ENCODE data around the gene ME2. TPM values are rescaled to one million over a fixed set of nuclear protein-coding genes. Genes with fewer than 3 reads are reported as not detected.

The ME2 gene
- total RNA-seq, 1 experiment from 2014 or later, result 49.4 TPM

- H2BK20ac ChIP-seq (ENCODE audit: low read depth, low read length, poor library complexity, severe bottlenecking), result no peak overlapping the region
- no peak overlapping the region for H2AFZ ChIP-seq (ENCODE audit: low read length)
- H3K4me1 Mint-ChIP-seq, result peaks cover 18 to 24% of the 10 kb centered on the region in 2 experiments
- peak overlapping the region; percentile 65 for H3K4me2 ChIP-seq (ENCODE audit: insufficient read depth, insufficient read length, low read length)
- no peak overlapping the region for H3K27ac Mint-ChIP-seq
- no peak for TF ChIP-seq CTCF (conservative IDR thresholded peaks at IDR 0.05)
- no peaks in the 10 kb centered on the region for H3K27me3 ChIP-seq (ENCODE audit: insufficient read depth, low read length)
- no peak for DNase-seq
- no peaks in the 10 kb centered on the region for H3K79me1 ChIP-seq (ENCODE audit: insufficient read depth, low read depth, low read length, poor library complexity, severe bottlenecking)
- no peak overlapping the region for H2BK15ac ChIP-seq (ENCODE audit: low read depth, low read length)
- no peak overlapping the region for H2BK5ac ChIP-seq (ENCODE audit: insufficient read length, low read length)
- no peaks in the 10 kb centered on the region for H3K27me3 Mint-ChIP-seq (ENCODE audit: low read depth)
- H3T11ph ChIP-seq (ENCODE audit: low read length), result no peak overlapping the region
- H3K9ac ChIP-seq (ENCODE audit: extremely low read depth, insufficient read length, low read length), result no peak overlapping the region
- no peak overlapping the region for H3K18ac ChIP-seq (ENCODE audit: insufficient read length, low read depth, low read length)
- no peak overlapping the region for H4K8ac ChIP-seq (replicated peaks; ENCODE audit: insufficient read length, low read depth, low read length)
- H3K14ac ChIP-seq (ENCODE audit: insufficient read depth, low read length), result no peak overlapping the region
- H2BK120ac ChIP-seq (ENCODE audit: low read depth, low read length, poor library complexity, severe bottlenecking), result no peak overlapping the region
- no peak overlapping the region for H4K91ac ChIP-seq (ENCODE audit: insufficient read length, low read depth, low read length)
- no peak overlapping the region for H2AK5ac ChIP-seq (ENCODE audit: insufficient read length, low read length)
- WGBS (ENCODE audit: extremely low coverage, insufficient read length, low lambda C conversion rate), result no CpG with 5 or more reads among the region's 8 CpGs
- H4K5ac ChIP-seq (ENCODE audit: insufficient read length, low read depth, low read length), result no peak overlapping the region
- H3K56ac ChIP-seq (ENCODE audit: insufficient read length, low read depth, low read length), result no peak overlapping the region
- no peak overlapping the region for H3K27ac ChIP-seq (ENCODE audit: insufficient read length, low read depth, low read length)
- peak overlapping the region; percentile 83 to 92 for H3K4me3 Mint-ChIP-seq
- H3K23me2 ChIP-seq (ENCODE audit: insufficient read length, low read depth, low read length, poor library complexity, severe bottlenecking), result peaks cover 7% of the 10 kb centered on the region
- H3K23ac ChIP-seq (ENCODE audit: insufficient read length, low read depth, low read length), result no peak overlapping the region
- no peak overlapping the region for H3K4ac ChIP-seq (ENCODE audit: low read depth, low read length)
- no peaks in the 10 kb centered on the region for H4K20me1 ChIP-seq (ENCODE audit: control insufficient read depth, insufficient read depth, insufficient read length)
- H2BK12ac ChIP-seq (ENCODE audit: insufficient read length, low read depth, low read length), result no peak overlapping the region
- no peaks in the 10 kb centered on the region; a peak in 2 of 5 replicates for H3K9me3 Mint-ChIP-seq
- H3K36me3 Mint-ChIP-seq (ENCODE audit: insufficient read depth in 1 of 3, low read depth in 3 of 3), result peaks cover 0 to 2% (median 0%) of the 10 kb centered on the region in 3 experiments; a peak in 2 of 7 replicates
- H3K4me1 ChIP-seq (ENCODE audit: insufficient read depth, low read length), result no peaks in the 10 kb centered on the region
- no peaks in the 10 kb centered on the region for H3K9me3 ChIP-seq (ENCODE audit: control insufficient read depth, low read depth, low read length)
- peaks cover 12% of the 10 kb centered on the region; the same call in 1 of the 2 replicates for H3K79me2 ChIP-seq (ENCODE audit: insufficient read depth, low read length)
Observed at GRCh38 chr18:50877545-50878265, 1.2 kb upstream of the ME2 start.

All from H9 (cell line).